Fibroblast of skin of right biceps (primary cell): ENCODE data around the gene NISCH.

Experiments used
- DNase-seq: peaks from one replicate; pipeline ENCODE4 v3.0.0-alpha.2; 2013

NISCH gene

GRCh38 chr3:52477076-52477795 is 21.8 kb downstream of the NISCH start:
- no peak for DNase-seq

- DNase-seq, result no peak
These were observed 22.3 kb downstream of the NISCH start for GRCh38 chr3:52477796-52478095.

- no peak for DNase-seq
These were observed 23.9 kb downstream of the NISCH start for GRCh38 chr3:52479037-52479876.

- no peak for DNase-seq
These were observed 24.6 kb downstream of the NISCH start for GRCh38 chr3:52479877-52480575.

GRCh38 chr3:52480768-52481715 is 25.6 kb downstream of the NISCH start:
- DNase-seq, result no peak

GRCh38 chr3:52481819-52482521 is 26.6 kb downstream of the NISCH start:
- no peak for DNase-seq

GRCh38 chr3:52483081-52483480 is 27.7 kb downstream of the NISCH start:
- no peak for DNase-seq

- DNase-seq, result peak; percentile 62
These were observed 28.4 kb downstream of the NISCH start for GRCh38 chr3:52483577-52484381.

- no peak for DNase-seq
These were observed 29.5 kb downstream of the NISCH start for GRCh38 chr3:52484680-52485461.

GRCh38 chr3:52487050-52487787 is 31.8 kb downstream of the NISCH start:
- DNase-seq, result no peak

- DNase-seq, result no peak
These were observed 32.6 kb downstream of the NISCH start for GRCh38 chr3:52487788-52488691.

- DNase-seq, result no peak
These were observed 33.3 kb downstream of the NISCH start for GRCh38 chr3:52488746-52489145.

- DNase-seq, result no peak
These were observed 34.0 kb downstream of the NISCH start for GRCh38 chr3:52489453-52489852.

- no peak for DNase-seq
These were observed 34.9 kb downstream of the NISCH start for GRCh38 chr3:52490035-52490938.

- DNase-seq, result no peak
These were observed 35.6 kb downstream of the NISCH start for GRCh38 chr3:52490939-52491526.

GRCh38 chr3:52492059-52492458 is 36.7 kb downstream of the NISCH start:
- no peak for DNase-seq
